Retina (tissue), 1 donor: ENCODE results near the gene SYCP2L.

ENCODE experiments used
- DNase-seq: peaks from one replicate; pipeline ENCODE4 v3.0.0-alpha.2; 2016

Gene SYCP2L

GRCh38 chr6:11012295-11012754 lies 125.5 kb downstream of the SYCP2L start:
- DNase-seq = no peak

GRCh38 chr6:11012976-11013720 lies 126.3 kb downstream of the SYCP2L start:
- DNase-seq = no peak

GRCh38 chr6:11013721-11014070 lies 126.8 kb downstream of the SYCP2L start:
- no peak for DNase-seq

- DNase-seq = no peak
Observed at GRCh38 chr6:11015102-11015501, 128.2 kb downstream of the SYCP2L start.

- no peak for DNase-seq
Observed at GRCh38 chr6:11016452-11016851, 129.6 kb downstream of the SYCP2L start.

GRCh38 chr6:11017090-11017489 lies 130.2 kb downstream of the SYCP2L start:
- DNase-seq = no peak

GRCh38 chr6:11018225-11018624 lies 131.4 kb downstream of the SYCP2L start:
- no peak for DNase-seq

GRCh38 chr6:11021003-11021402 lies 134.2 kb downstream of the SYCP2L start:
- no peak for DNase-seq

GRCh38 chr6:11021714-11022113 lies 134.9 kb downstream of the SYCP2L start:
- no peak for DNase-seq

GRCh38 chr6:11023032-11023431 lies 136.2 kb downstream of the SYCP2L start:
- no peak for DNase-seq
